MCF 10A (cell line): ENCODE data around the gene OSER1. TPM values are rescaled to one million over a fixed set of nuclear protein-coding genes. Genes with fewer than 3 reads are reported as not detected.

Source experiments
- Bru-seq: library from RNA; stranded (reverse); fragments of 400-500 nt; gene quantifications from one replicate; lab custom pipeline; 2021; lab: Mats Ljungman, UMichigan
- BruChase-seq, 2 experiments: library from RNA; stranded (reverse); fragments of 400-500 nt; gene quantifications; one replicate each; lab custom pipeline; 2021; lab: Mats Ljungman, UMichigan
- BruUV-seq: library from RNA; stranded (reverse); fragments of 400-500 nt; replicated peaks from 2 replicates; lab custom pipeline; 2021; lab: Mats Ljungman, UMichigan
- CTCF ChIA-PET: fragments of 300-600 bp; sonication (Branson Sonifier 250); formaldehyde crosslinking; extraction: SDS; loops from one replicate; lab custom pipeline; 2021; ENCODE audit warnings: antibody characterized with exemption, inconsistent platforms; lab: Yijun Ruan, JAX
- POLR2A ChIA-PET: fragments of 300-600, 350-650 bp; sonication (Branson Sonifier 250); formaldehyde crosslinking; extraction: SDS; loops from one replicate; lab custom pipeline; 2020; ENCODE audit warnings: antibody characterized with exemption, inconsistent platforms; lab: Yijun Ruan, JAX
- DNase-seq: peaks from one replicate; pipeline ENCODE4 v3.0.0-alpha.2; 2018; ENCODE audit not compliant: unreplicated experiment
- H3K27ac Mint-ChIP-seq: one replicate; pipeline ENCODE4 v1.8.0; 2022; ENCODE audit warnings: mild to moderate bottlenecking, low read depth, mixed read lengths; ENCODE audit not compliant: unreplicated experiment
- H3K27me3 Mint-ChIP-seq: one replicate; pipeline ENCODE4 v1.8.0; 2022; ENCODE audit warnings: mixed read lengths; ENCODE audit not compliant: insufficient read depth, unreplicated experiment
- H3K36me3 Mint-ChIP-seq: one replicate; pipeline ENCODE4 v1.8.0; 2022; ENCODE audit warnings: mild to moderate bottlenecking, moderate library complexity, mixed read lengths; ENCODE audit not compliant: insufficient read depth, unreplicated experiment
- H3K4me1 Mint-ChIP-seq: one replicate; pipeline ENCODE4 v1.8.0; 2022; ENCODE audit warnings: mixed read lengths; ENCODE audit not compliant: insufficient read depth, unreplicated experiment
- H3K4me3 Mint-ChIP-seq: one replicate; pipeline ENCODE4 v1.8.0; 2022; ENCODE audit warnings: mild to moderate bottlenecking, moderate library complexity, mixed read lengths; ENCODE audit not compliant: unreplicated experiment
- H3K9me3 Mint-ChIP-seq: one replicate; pipeline ENCODE4 v1.8.0; 2022; ENCODE audit warnings: mixed read lengths; ENCODE audit not compliant: unreplicated experiment
- intact Hi-C: fragments of 100-400 bp; cut with micrococcal nuclease; formaldehyde crosslinking; loops from 2 replicates; pipeline ENCODE4 v1.14.1; 2022
- long read RNA-seq: library from polyadenylated mRNA; stranded (forward); transcript quantifications from one replicate; pipeline ENCODE4 v2.0.0, GENCODE V29; 2022
- total RNA-seq: library from RNA; stranded (reverse); gene quantifications from 2 replicates; pipeline ENCODE4 v1.2.3, GENCODE V29; 2022
- TF ChIP-seq, protein P1 (sequence below): fragments of 200-600 bp; IDR thresholded peaks from one replicate; pipeline ENCODE4 v1.8.0; 2022; ENCODE audit warnings: antibody characterized with exemption, mild to moderate bottlenecking; ENCODE audit not compliant: unreplicated experiment

OSER1 gene
- total RNA-seq: 45.4 and 50.8 TPM in 2 replicates
- Bru-seq, nascent RNA: percentile 94 among the genes with signal in this experiment
- percentile 89 among the genes with signal in this experiment for BruChase-seq, experiment 1, labeled RNA remaining after a 6-hour chase
- BruChase-seq, experiment 2, labeled RNA remaining after a 2-hour chase: percentile 92 among the genes with signal in this experiment
- long read RNA-seq, transcript OSER1-201 (4 exons, 1,572 nt): major isoform, 169 of 194 reads
- long read RNA-seq, partial matches to known transcripts: 6 of 194 reads
- long read RNA-seq, other reads (novel, unspliced or antisense): 18 of 194 reads

DNA sequence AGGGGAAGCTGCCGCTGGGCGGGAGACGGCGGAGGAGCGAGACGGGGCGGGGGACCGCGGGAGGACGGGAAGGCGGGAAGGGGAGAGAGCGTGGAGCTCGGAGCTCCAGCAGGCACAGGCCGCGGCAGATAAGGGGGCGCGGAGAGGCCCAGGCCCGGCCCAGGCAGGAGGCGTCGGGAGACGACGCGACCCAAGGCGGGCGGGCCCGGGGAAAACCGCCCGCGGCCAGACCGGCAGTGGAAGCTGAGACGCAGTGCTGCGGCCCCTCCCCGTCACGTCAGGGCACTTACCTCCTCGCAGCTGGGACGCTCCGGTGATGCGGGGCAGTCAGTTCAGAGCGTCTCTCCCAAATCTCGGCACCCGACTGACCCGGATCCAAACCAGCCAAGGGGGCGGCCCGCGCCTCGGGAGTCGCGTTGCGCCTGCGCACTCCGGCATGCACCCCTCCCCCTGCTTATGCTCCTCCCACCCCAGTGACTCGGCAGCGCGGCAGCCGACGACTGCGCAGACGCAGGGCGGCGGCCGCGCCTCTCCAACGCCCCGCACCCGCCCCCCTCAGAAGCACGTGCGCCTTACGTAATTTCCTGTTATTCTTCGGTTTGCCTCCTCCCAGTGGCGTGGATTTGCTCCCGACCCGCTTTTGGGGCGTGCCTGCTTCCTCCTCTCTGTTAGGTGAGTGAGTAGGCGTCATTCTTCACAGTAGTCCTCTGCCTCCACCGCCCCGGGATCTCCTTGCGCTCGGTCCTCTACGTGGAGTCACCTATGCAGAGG lies at the start of gene OSER1:
TSS of gene OSER1 (minus strand) at position 366 of the 771 bp plus-strand sequence. CDS start 3,814 bp downstream, outside the sequence.
- H3K27ac Mint-ChIP-seq: peak within 1 kb of the TSS; percentile 100
- H3K27me3 Mint-ChIP-seq: no peaks in the 10 kb centered on the region
- ChIA-PET POLR2A (interaction anchor here (0.6 to 3.3 kb wide), 23 partner anchors 16 to 752 kb away, joined by 3 to 62 read pairs (median 3); partner anchors contain the start of genes FITM2, JPH2 and TTPAL), CTCF (interaction anchor here (0.6 to 1.2 kb wide), 4 partner anchors 21 to 397 kb away, joined by 3 to 6 read pairs (median 4); no protein-coding TSS in a partner anchor)
- H3K4me3 Mint-ChIP-seq: peak within 1 kb of the TSS; percentile 100
- peak; percentile 99 for DNase-seq
- TF ChIP-seq, protein P1, sequence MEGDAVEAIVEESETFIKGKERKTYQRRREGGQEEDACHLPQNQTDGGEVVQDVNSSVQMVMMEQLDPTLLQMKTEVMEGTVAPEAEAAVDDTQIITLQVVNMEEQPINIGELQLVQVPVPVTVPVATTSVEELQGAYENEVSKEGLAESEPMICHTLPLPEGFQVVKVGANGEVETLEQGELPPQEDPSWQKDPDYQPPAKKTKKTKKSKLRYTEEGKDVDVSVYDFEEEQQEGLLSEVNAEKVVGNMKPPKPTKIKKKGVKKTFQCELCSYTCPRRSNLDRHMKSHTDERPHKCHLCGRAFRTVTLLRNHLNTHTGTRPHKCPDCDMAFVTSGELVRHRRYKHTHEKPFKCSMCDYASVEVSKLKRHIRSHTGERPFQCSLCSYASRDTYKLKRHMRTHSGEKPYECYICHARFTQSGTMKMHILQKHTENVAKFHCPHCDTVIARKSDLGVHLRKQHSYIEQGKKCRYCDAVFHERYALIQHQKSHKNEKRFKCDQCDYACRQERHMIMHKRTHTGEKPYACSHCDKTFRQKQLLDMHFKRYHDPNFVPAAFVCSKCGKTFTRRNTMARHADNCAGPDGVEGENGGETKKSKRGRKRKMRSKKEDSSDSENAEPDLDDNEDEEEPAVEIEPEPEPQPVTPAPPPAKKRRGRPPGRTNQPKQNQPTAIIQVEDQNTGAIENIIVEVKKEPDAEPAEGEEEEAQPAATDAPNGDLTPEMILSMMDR: no peak
- peaks cover 39% of the 10 kb centered on the region for H3K4me1 Mint-ChIP-seq
- no peaks in the 10 kb centered on the region for H3K9me3 Mint-ChIP-seq
- no TSS peak for BruUV-seq
- intact Hi-C loops: loop anchor here (10.0 kb wide), 1 partner anchor 394 kb away; no protein-coding TSS in a partner anchor
- H3K36me3 Mint-ChIP-seq: peaks cover 46% of the 10 kb centered on the region

DNA sequence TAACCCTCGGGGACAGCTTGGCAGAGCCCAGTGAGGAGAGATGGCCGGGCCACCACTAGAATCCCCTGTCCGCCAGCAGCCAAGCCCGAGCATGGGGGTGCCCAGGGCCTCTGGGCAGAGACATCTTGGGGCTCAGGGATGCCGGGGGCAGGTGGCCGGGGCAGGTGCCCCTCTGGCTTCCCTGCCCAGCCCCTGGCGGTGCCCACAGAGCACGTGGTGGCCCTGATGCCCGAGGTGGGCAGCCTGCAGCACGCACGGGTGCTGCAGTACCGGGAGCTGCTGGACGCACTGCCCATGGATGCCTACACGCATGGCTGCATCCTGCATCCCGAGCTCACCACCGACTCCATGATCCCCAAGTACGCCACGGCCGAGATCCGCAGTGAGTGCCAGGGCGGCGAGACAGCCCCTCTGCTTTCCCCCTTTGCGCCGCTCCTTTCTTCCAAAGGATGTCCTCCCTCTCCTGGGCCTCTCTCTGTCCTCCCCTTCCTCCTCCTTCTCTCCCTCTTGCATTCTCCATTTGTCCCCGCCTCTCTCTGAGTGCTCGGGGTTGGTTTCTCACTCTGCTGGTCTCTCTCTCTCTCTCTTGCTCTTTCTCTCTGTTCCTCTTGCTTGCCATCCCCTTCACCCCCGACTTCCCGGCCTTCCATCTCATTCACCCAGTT lies 47.8 kb upstream of the OSER1 start:
- CTCF ChIA-PET: interaction anchor here (0.7 kb wide), 1 partner anchor 41 kb away, joined by 3 read pairs; no protein-coding TSS in a partner anchor
- no peak overlapping the region for H3K27ac Mint-ChIP-seq

GRCh38 chr20:44256961-44257360 lies 46.4 kb upstream of the OSER1 start:
- Mint-ChIP-seq H3K27ac (no peak overlapping the region), H3K4me1 (no peaks in the 10 kb centered on the region), H3K27me3 (peaks cover 32% of the 10 kb centered on the region), H3K36me3 (no peaks in the 10 kb centered on the region), H3K9me3 (no peaks in the 10 kb centered on the region), H3K4me3 (no peak overlapping the region)
- no peak for DNase-seq
- ChIA-PET POLR2A (no interaction called here), CTCF (no interaction called here)
- intact Hi-C loops: no loop called here
- TF ChIP-seq, protein P1: no peak
- BruUV-seq: no TSS peak

More for the DNA sequence above, 47.8 kb upstream of the OSER1 start:
- peaks cover 39% of the 10 kb centered on the region for H3K27me3 Mint-ChIP-seq
- no peaks in the 10 kb centered on the region for H3K36me3 Mint-ChIP-seq
- TF ChIP-seq, protein P1: no peak
- DNase-seq: no peak
- no peaks in the 10 kb centered on the region for H3K9me3 Mint-ChIP-seq
- BruUV-seq: no TSS peak
- POLR2A ChIA-PET: no interaction called here
- H3K4me1 Mint-ChIP-seq: no peaks in the 10 kb centered on the region
- intact Hi-C loops: no loop called here
- H3K4me3 Mint-ChIP-seq: no peak overlapping the region
